ENCODE results near the gene CACNA1H. TPM values are rescaled to one million over a fixed set of nuclear protein-coding genes. Genes with fewer than 3 reads are reported as not detected.

CACNA1H gene
- total and polyA plus RNA-seq, 2 of the 8 experiments (the other 6 are each of a cell fraction or from before 2014, with no cell fraction given) = 14.0 to 28.7 TPM

DNA sequence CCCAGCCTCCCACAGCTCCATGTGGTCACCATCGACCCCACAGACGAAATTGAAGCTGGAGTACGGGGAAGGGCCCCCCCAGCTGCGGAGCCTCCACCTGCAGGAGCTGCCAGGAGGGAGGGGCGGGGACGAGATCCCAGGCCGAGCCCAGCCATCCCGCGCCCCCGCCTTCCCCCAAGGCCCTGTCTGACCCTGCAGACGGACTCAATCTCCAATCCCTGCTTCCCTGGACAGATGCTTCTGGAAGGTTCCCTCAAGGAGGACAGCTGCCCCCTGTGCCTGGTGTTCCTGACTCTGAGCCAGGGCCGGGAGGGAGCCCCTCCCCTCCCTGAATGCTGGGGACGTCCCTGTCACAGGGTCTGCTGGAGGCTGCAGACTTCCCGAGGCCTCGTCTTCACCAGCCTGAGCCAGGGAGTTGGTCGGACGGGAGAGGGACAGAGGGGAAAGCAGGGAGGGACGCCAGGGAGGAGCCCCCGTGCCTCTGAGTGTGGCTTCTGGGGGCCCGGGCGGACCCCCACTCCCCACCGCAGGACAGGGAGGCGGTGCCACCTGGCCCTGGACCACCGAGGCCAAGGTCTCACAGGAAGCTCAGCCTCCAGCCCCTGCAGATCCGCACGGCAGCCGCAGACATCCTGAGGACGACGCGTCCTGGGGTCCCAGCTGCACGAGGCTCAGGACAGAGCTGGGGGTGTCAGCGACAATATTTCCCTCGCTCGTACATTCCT lies 35.6 kb upstream of the CACNA1H start:
- POLR2A ChIA-PET (ENCODE audit: partially characterized antibody) = no interaction called here
- no peak overlapping the region for H3K27ac ChIP-seq (ENCODE audit: low read depth, low read length)
- TF ChIP-seq SRF (IDR thresholded peaks at IDR 0.05; ENCODE audit: low read depth, low read length) = no peak
- no peak for TF ChIP-seq ZNF274 (IDR thresholded peaks at IDR 0.05; ENCODE audit: borderline replicate concordance, extremely low read depth, low read length)
- no peak for TF ChIP-seq MAFK (IDR thresholded peaks at IDR 0.05; ENCODE audit: low read depth, low read length)
- no peak for TF ChIP-seq SIN3A (conservative IDR thresholded peaks at IDR 0.05 in 1 of 2, IDR thresholded peaks at IDR 0.05 in 1 of 2; ENCODE audit: low read depth in 1 of 2, low read length in 2 of 2)
- TF ChIP-seq CHD1 (IDR thresholded peaks at IDR 0.05; ENCODE audit: low read depth, low read length) = no peak
- TF ChIP-seq RNF2 (IDR thresholded peaks at IDR 0.05; ENCODE audit: borderline replicate concordance, low read depth, low read length, missing control alignments, poor library complexity, severe bottlenecking) = no peak
- no peak for TF ChIP-seq POLR2AphosphoS5 (IDR thresholded peaks at IDR 0.05; ENCODE audit: low read depth, low read length)
- TF ChIP-seq, protein P1, sequence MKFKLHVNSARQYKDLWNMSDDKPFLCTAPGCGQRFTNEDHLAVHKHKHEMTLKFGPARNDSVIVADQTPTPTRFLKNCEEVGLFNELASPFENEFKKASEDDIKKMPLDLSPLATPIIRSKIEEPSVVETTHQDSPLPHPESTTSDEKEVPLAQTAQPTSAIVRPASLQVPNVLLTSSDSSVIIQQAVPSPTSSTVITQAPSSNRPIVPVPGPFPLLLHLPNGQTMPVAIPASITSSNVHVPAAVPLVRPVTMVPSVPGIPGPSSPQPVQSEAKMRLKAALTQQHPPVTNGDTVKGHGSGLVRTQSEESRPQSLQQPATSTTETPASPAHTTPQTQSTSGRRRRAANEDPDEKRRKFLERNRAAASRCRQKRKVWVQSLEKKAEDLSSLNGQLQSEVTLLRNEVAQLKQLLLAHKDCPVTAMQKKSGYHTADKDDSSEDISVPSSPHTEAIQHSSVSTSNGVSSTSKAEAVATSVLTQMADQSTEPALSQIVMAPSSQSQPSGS (IDR thresholded peaks at IDR 0.05; ENCODE audit: low read length) = no peak
- TF ChIP-seq, protein P2, sequence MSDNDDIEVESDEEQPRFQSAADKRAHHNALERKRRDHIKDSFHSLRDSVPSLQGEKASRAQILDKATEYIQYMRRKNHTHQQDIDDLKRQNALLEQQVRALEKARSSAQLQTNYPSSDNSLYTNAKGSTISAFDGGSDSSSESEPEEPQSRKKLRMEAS (IDR thresholded peaks at IDR 0.05) = no peak

More for the DNA sequence above, 35.6 kb upstream of the CACNA1H start:
- Histone ChIP-seq H4K20me1 (replicated peaks in 1 of 2; ENCODE audit: control insufficient read depth in 1 of 2, insufficient read depth in 2 of 2, low read length in 2 of 2) (peaks cover 0 to 4% of the 10 kb centered on the region in 2 experiments), H4K91ac (replicated peaks; ENCODE audit: insufficient read length, low read length) (no peak overlapping the region), H3K23me2 (ENCODE audit: low read depth, low read length) (no peaks in the 10 kb centered on the region; the same call in 1 of the 2 replicates), H3K79me2 (ENCODE audit: control insufficient read depth in 1 of 2, insufficient read depth in 2 of 2, low read length in 2 of 2) (no peaks in the 10 kb centered on the region), H2BK5ac (ENCODE audit: low read depth, low read length) (no peak overlapping the region), H4K5ac (ENCODE audit: insufficient read length, low read depth, low read length) (no peak overlapping the region), H3K23ac (ENCODE audit: insufficient read length) (no peak overlapping the region), H3K18ac (ENCODE audit: extremely low read depth, low read length) (no peak overlapping the region), H2BK20ac (ENCODE audit: low read length) (no peak overlapping the region), H2BK15ac (ENCODE audit: low read length) (no peak overlapping the region), H2AK5ac (ENCODE audit: low read depth, low read length) (no peak overlapping the region), H3K4me1 (replicated peaks in 1 of 4; ENCODE audit: control insufficient read depth in 3 of 4, insufficient read depth in 4 of 4, low read length in 3 of 4) (peaks cover 0 to 3% (median 0%) of the 10 kb centered on the region in 4 experiments; a peak in 2 of 7 replicates), H3K56ac (replicated peaks; ENCODE audit: insufficient read length, low read depth, low read length) (no peak overlapping the region), H2BK12ac (ENCODE audit: low read depth, low read length) (no peak overlapping the region), H3K27me3 (replicated peaks in 1 of 4; ENCODE audit: control insufficient read depth in 3 of 4, extremely low read depth in 1 of 4, insufficient read depth in 3 of 4, low read length in 3 of 4) (peaks cover 0 to 4% (median 0%) of the 10 kb centered on the region in 4 experiments; a peak in 3 of 7 replicates), H2BK120ac (replicated peaks; ENCODE audit: low read depth, low read length) (no peak overlapping the region), H4K8ac (ENCODE audit: extremely low read depth, insufficient read depth, low read length) (no peak overlapping the region; the same call in 1 of the 2 replicates), H3K79me1 (ENCODE audit: low read depth, low read length) (no peaks in the 10 kb centered on the region), H3K4me3 (ENCODE audit: extremely low read depth in 1 of 4, insufficient read depth in 2 of 4, low read depth in 3 of 4, low read length in 4 of 4) (no peak overlapping the region), H3K9ac (replicated peaks in 1 of 4; ENCODE audit: extremely low read depth in 1 of 4, low read depth in 3 of 4, low read length in 3 of 4) (no peak overlapping the region), H2AFZ (ENCODE audit: low read length) (no peak overlapping the region), H3K36me3 (ENCODE audit: control insufficient read depth in 2 of 4, insufficient read depth in 4 of 4, low read length in 3 of 4) (no peaks in the 10 kb centered on the region), H3K4ac (replicated peaks; ENCODE audit: insufficient read length, low read depth, low read length) (no peak overlapping the region), H3K9me3 (ENCODE audit: insufficient read depth in 2 of 2, low read depth in 1 of 2, low read length in 1 of 2) (no peaks in the 10 kb centered on the region), H3K4me2 (ENCODE audit: insufficient read depth in 1 of 2, low read depth in 2 of 2, low read length in 2 of 2) (no peak overlapping the region), H3K14ac (ENCODE audit: insufficient read length) (no peak overlapping the region)
- CTCF ChIA-PET (ENCODE audit: partially characterized antibody) = interaction anchor here (0.9 to 1.6 kb wide), 3 partner anchors 57 to 77 kb away, joined by 3 to 5 read pairs (median 3); no protein-coding TSS in a partner anchor
- DNase-seq (ENCODE audit: low read depth in 1 of 2, low spot score in 2 of 2) (no peak), FAIRE-seq (no peak)
- WGBS, 2 experiments (ENCODE audit: extremely low coverage in 1 of 2, insufficient coverage in 1 of 2, insufficient read length in 1 of 2, insufficient replicate concordance in 2 of 2, low coverage in 1 of 2, low lambda C conversion rate in 2 of 2, missing lambda C conversion rate in 1 of 2) = 86% methylated on average over 32 of the region's 34 CpGs; no CpG with 5 or more reads in 1 of the 2 experiments
